RWPE2 (cell line): Measurements from ENCODE around the gene PIGH.

Experiments
- ATAC-seq: fragments of 200-7000 bp; cut with Tn5 transposase; 3 replicates; pipeline ENCODE4 v1.9.1; 2021; ENCODE audit warnings: low read depth
- DNase-seq: peaks from one replicate; pipeline ENCODE4 v3.0.0-alpha.2; 2020; ENCODE audit warnings: low spot score
- H3K27ac ChIP-seq: fragments of 450-650 bp; 2 replicates; pipeline ENCODE4 v1.5.1; 2017; ENCODE audit warnings: mild to moderate bottlenecking; ENCODE audit not compliant: poor library complexity, severe bottlenecking
- H3K27me3 ChIP-seq: fragments of 250-450 bp; sonication (Bioruptor Pico); 2 replicates; pipeline ENCODE4 v1.5.1; 2021; ENCODE audit warnings: mild to moderate bottlenecking, moderate library complexity; ENCODE audit not compliant: insufficient read depth, poor library complexity, severe bottlenecking
- H3K36me3 ChIP-seq: fragments of 250-450 bp; sonication (Bioruptor Pico); 2 replicates; pipeline ENCODE4 v1.5.1; 2020; ENCODE audit warnings: low read depth, mild to moderate bottlenecking, moderate library complexity
- H3K4me1 ChIP-seq: fragments of 250-450 bp; sonication (Bioruptor Pico); 2 replicates; pipeline ENCODE4 v1.5.1; 2021; ENCODE audit warnings: mild to moderate bottlenecking, moderate library complexity; ENCODE audit not compliant: insufficient read depth, poor library complexity, severe bottlenecking
- H3K4me3 ChIP-seq: fragments of 250-450 bp; sonication (Bioruptor Pico); 2 replicates; pipeline ENCODE4 v1.5.1; 2021; ENCODE audit warnings: mild to moderate bottlenecking, moderate library complexity; ENCODE audit not compliant: severe bottlenecking
- H3K9me3 ChIP-seq: fragments of 250-450 bp; sonication (Bioruptor Pico); 2 replicates; pipeline ENCODE4 v1.5.1; 2021; ENCODE audit warnings: mild to moderate bottlenecking, moderate library complexity; ENCODE audit not compliant: severe bottlenecking
- TF ChIP-seq, protein P1 (sequence below): fragments of 450-650 bp; IDR thresholded peaks from one replicate; pipeline ENCODE4 v1.5.1; 2017; ENCODE audit warnings: mild to moderate bottlenecking, moderate library complexity; ENCODE audit not compliant: poor library complexity, severe bottlenecking

PIGH gene

DNA sequence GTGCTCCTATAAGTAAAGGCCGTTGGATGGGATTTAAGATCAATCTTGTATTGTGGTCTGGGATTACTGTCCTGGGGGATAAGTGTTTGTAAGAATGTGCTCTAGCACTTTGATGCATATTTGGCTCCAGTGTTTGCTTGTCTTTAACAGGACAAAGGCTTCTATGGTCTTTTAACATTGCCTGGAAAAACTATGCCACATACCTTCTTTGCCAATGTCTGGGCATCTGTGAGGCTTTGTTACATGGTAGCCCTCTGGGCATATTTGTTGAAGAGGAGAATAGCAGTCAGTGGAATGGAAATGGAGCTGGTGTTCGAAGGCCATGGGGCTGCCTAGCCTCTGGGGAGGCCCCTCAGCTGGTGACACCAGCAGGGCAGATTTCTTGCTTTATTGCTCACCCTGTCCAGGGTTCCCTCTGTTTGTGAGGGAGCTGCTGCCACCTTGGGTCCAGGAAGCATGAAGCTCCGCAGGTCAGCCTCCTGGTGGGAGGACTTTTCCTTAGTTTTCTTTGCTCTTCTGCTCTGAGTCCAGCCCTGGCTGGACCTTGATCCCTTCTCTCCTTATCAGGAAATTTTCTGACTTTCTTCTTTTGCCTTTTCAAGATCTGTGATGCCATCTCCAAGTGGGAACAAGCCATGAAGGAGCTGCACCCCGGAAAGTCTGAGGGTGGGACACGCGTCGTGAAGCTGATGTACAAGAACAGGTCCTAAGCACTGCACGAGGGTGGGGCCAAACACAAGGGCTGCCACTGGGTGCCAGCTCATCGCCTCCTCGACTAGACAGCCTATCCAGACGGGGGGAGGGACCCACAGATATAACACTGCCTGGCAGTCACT lies 19.5 kb downstream of the PIGH start:
- Histone ChIP-seq H3K9me3 (no peaks in the 10 kb centered on the region), H3K4me3 (no peak overlapping the region), H3K27ac (no peak overlapping the region), H3K36me3 (no peaks in the 10 kb centered on the region; the same call in 1 of the 2 replicates), H3K27me3 (no peaks in the 10 kb centered on the region), H3K4me1 (no peaks in the 10 kb centered on the region)
- ATAC-seq (no peak), DNase-seq (peak; percentile 65)
- TF ChIP-seq, protein P1, sequence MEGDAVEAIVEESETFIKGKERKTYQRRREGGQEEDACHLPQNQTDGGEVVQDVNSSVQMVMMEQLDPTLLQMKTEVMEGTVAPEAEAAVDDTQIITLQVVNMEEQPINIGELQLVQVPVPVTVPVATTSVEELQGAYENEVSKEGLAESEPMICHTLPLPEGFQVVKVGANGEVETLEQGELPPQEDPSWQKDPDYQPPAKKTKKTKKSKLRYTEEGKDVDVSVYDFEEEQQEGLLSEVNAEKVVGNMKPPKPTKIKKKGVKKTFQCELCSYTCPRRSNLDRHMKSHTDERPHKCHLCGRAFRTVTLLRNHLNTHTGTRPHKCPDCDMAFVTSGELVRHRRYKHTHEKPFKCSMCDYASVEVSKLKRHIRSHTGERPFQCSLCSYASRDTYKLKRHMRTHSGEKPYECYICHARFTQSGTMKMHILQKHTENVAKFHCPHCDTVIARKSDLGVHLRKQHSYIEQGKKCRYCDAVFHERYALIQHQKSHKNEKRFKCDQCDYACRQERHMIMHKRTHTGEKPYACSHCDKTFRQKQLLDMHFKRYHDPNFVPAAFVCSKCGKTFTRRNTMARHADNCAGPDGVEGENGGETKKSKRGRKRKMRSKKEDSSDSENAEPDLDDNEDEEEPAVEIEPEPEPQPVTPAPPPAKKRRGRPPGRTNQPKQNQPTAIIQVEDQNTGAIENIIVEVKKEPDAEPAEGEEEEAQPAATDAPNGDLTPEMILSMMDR, result no peak

DNA sequence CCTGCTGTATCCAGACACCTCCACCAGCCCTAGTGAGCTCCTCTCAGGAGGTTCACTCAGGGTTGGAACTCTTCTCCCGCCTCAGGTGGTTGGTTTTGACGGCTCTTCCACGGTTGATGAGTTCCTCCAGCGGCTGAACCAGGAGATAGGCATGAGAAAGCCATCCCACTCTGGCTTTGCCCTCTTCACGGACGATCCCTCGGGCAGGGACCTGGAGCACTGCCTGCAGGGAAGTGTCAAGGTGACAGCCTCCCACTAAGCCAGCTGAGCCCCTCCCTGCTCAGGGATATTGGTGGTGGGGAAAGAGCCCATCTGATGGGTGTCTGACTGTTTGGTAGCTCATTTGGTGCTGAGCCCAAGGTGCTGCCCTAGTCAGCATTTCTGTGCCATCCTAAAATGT lies 20.4 kb downstream of the PIGH start:
- no peak overlapping the region for H3K27ac ChIP-seq
- H3K9me3 ChIP-seq, result no peaks in the 10 kb centered on the region
- TF ChIP-seq, protein P1, result no peak
- no peaks in the 10 kb centered on the region; the same call in 1 of the 2 replicates for H3K36me3 ChIP-seq
- no peaks in the 10 kb centered on the region for H3K27me3 ChIP-seq
- H3K4me3 ChIP-seq, result no peak overlapping the region
- DNase-seq, result peak; percentile 37
- no peak for ATAC-seq
- H3K4me1 ChIP-seq, result no peaks in the 10 kb centered on the region

DNA sequence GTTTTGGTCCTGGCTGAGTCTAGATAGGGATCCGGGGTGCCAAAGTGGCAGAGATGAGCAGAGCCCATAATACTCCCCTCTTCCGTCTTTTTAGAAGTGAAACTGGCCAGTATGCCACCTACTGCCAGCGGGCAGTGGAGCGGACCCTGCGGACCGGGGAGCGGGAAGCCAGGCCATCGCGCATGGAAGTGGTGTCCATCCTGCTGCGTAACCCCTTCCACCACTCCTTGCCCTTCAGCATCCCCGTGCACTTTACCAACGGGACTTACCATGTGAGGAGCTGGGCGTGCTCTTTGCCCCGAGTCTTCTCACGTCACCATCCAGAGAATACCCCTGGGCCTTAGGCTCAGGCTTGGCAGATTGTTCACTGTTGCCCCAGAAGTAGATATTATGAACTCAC lies 21.0 kb downstream of the PIGH start:
- no peak for ATAC-seq
- no peak overlapping the region for H3K27ac ChIP-seq
- H3K9me3 ChIP-seq, result no peaks in the 10 kb centered on the region
- no peaks in the 10 kb centered on the region for H3K27me3 ChIP-seq
- peak; percentile 62 for DNase-seq
- H3K4me1 ChIP-seq, result no peaks in the 10 kb centered on the region
- H3K36me3 ChIP-seq, result no peaks in the 10 kb centered on the region; the same call in 1 of the 2 replicates
- H3K4me3 ChIP-seq, result no peak overlapping the region
- TF ChIP-seq, protein P1, result no peak

DNA sequence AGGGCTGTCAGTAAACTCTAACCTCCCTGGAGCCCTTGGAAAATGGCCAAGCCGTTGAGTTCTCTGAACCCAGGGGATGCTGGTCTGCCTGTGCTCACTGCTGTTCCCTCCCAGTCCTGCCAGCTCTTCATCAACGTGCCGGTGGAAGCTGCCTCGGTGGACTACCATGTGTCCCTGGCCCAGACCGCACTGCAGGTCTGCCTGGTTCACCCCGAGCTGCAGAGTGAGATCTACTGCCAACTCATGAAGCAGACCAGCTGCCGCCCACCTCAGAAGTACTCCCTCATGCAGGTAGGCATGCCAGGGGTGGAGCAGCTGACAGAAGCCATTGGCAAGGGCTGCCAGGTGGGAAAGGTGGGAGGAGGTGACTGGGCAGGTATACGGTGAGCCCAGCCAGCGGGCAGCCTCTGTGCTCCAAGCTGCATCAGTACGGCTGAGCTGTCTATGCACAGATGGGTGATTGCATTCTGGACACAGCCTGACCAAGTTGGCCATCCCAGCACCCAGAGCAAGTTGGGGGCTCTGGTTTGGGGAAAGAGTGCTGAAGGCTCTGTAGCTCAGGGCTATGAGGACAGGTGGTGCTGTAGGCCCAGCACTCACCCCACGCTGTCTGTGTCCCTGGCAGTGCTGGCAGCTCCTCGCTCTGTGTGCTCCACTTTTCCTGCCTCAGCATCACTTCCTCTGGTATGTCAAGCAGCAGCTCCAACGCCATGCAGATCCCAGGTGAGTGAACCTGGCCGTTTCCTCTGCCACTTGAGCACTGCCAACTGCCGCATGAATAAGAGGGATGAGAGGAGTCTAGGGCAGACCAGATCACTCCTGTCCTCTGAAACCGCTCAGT lies 21.9 kb downstream of the PIGH start:
- no peak for ATAC-seq

More for the DNA sequence above, 21.9 kb downstream of the PIGH start:
- TF ChIP-seq, protein P1, result no peak
- no peak overlapping the region for H3K4me3 ChIP-seq
- no peaks in the 10 kb centered on the region for H3K27me3 ChIP-seq
- peak; percentile 58 for DNase-seq
- H3K27ac ChIP-seq, result no peak overlapping the region
- H3K4me1 ChIP-seq, result no peaks in the 10 kb centered on the region
- H3K9me3 ChIP-seq, result no peaks in the 10 kb centered on the region
- no peaks in the 10 kb centered on the region; the same call in 1 of the 2 replicates for H3K36me3 ChIP-seq
